ENCODE measurements around the gene CTBP2. TPM values are rescaled to one million over a fixed set of nuclear protein-coding genes. Genes with fewer than 3 reads are reported as not detected.

The CTBP2 gene
- total RNA-seq, 1 experiment from 2014 or later = 77.8 TPM

DNA sequence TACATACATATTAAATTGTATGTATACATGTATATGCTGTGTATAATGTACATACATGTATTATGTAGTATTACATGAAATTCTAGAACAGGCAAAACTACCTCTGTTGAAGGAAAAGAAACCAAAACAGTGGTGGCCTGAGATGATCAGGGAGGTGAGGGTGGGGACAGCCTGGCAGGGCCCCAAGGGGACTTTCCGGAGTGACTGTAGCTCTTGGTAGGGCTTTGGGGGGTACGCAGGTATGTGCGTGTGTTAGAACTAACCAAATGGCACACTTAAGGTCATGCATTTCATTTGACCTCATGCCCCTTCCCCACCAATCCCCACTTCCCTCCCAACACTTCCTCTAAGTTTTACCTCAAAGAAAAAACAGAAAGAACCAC lies 31.3 kb downstream of the CTBP2 start:
- POLR2A ChIA-PET (ENCODE audit: low non-redundant PET) = no interaction called here
- no peak for DNase-seq (ENCODE audit: low spot score)
- no peak overlapping the region for H3K27ac ChIP-seq (ENCODE audit: low read depth, low read length, poor library complexity, severe bottlenecking)
- peaks cover 15% of the 10 kb centered on the region for H3K36me3 ChIP-seq (ENCODE audit: insufficient read depth, low read length, poor library complexity, severe bottlenecking)
- H3K9me3 ChIP-seq (ENCODE audit: low read depth, low read length, poor library complexity, severe bottlenecking) = no peaks in the 10 kb centered on the region
- intact Hi-C loops (cut with micrococcal nuclease; ENCODE audit: unreplicated experiment) = no loop called here
- H3K4me1 ChIP-seq (ENCODE audit: insufficient read depth, low read length, poor library complexity, severe bottlenecking) = peaks cover 25% of the 10 kb centered on the region
- no peak overlapping the region for H3K4me3 ChIP-seq (ENCODE audit: low read depth, low read length, poor library complexity, severe bottlenecking)
- no TSS peak for BruUV-seq (replicated peaks)
- H3K27me3 ChIP-seq (replicated peaks; ENCODE audit: insufficient read depth, low read depth, low read length, poor library complexity) = no peaks in the 10 kb centered on the region
- no peak for TF ChIP-seq EZH2 (IDR thresholded peaks at IDR 0.05; ENCODE audit: borderline replicate concordance, low read depth, low read length, poor library complexity, severe bottlenecking)
- TF ChIP-seq, protein P1, sequence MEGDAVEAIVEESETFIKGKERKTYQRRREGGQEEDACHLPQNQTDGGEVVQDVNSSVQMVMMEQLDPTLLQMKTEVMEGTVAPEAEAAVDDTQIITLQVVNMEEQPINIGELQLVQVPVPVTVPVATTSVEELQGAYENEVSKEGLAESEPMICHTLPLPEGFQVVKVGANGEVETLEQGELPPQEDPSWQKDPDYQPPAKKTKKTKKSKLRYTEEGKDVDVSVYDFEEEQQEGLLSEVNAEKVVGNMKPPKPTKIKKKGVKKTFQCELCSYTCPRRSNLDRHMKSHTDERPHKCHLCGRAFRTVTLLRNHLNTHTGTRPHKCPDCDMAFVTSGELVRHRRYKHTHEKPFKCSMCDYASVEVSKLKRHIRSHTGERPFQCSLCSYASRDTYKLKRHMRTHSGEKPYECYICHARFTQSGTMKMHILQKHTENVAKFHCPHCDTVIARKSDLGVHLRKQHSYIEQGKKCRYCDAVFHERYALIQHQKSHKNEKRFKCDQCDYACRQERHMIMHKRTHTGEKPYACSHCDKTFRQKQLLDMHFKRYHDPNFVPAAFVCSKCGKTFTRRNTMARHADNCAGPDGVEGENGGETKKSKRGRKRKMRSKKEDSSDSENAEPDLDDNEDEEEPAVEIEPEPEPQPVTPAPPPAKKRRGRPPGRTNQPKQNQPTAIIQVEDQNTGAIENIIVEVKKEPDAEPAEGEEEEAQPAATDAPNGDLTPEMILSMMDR (conservative IDR thresholded peaks at IDR 0.05; ENCODE audit: low read depth, low read length) = no peak
- CTCF ChIA-PET = no interaction called here

DNA sequence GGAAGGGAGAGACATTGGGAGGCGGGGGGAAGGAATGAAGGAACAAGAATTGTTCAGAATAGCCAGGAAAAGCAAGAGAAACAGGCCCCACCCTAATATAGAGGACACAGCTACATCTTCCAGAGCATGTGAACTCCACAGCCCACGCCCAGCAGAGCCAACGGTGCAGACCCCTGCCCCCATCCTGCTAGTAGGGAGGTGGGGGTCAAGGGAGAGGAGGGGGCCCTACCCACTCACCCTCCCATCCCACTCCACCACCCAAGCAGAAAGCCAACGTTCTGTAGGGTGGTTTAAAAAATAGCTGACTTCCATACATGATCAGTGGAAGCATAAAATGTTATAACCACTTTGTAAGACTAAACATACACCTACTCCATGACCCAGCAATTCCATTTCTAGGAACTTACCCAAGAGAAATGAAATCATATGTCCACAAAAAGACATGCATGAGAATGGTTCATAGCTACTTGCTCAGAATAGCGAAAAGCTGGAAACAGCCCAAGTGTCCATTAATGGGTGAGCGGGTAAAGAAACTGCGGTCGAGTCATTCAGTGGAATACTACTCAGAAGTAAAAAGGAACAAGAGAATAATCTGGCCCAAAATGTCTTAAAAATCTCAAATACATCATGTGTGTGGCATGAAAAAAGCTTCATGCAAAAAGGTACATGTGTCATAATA lies 31.8 kb downstream of the CTBP2 start:
- Histone ChIP-seq H3K36me3 (ENCODE audit: insufficient read depth, low read length, poor library complexity, severe bottlenecking) (peaks cover 15% of the 10 kb centered on the region), H3K27ac (ENCODE audit: low read depth, low read length, poor library complexity, severe bottlenecking) (no peak overlapping the region), H3K9me3 (ENCODE audit: low read depth, low read length, poor library complexity, severe bottlenecking) (no peaks in the 10 kb centered on the region), H3K4me1 (ENCODE audit: insufficient read depth, low read length, poor library complexity, severe bottlenecking) (peaks cover 28% of the 10 kb centered on the region), H3K4me3 (ENCODE audit: low read depth, low read length, poor library complexity, severe bottlenecking) (no peak overlapping the region), H3K27me3 (replicated peaks; ENCODE audit: insufficient read depth, low read depth, low read length, poor library complexity) (no peaks in the 10 kb centered on the region)
- intact Hi-C loops (cut with micrococcal nuclease; ENCODE audit: unreplicated experiment) = no loop called here
- TF ChIP-seq, protein P1 (conservative IDR thresholded peaks at IDR 0.05; ENCODE audit: low read depth, low read length) = no peak
- TF ChIP-seq EZH2 (IDR thresholded peaks at IDR 0.05; ENCODE audit: borderline replicate concordance, low read depth, low read length, poor library complexity, severe bottlenecking) = no peak
- POLR2A ChIA-PET (ENCODE audit: low non-redundant PET) = no interaction called here
- DNase-seq (ENCODE audit: low spot score) = no peak
- CTCF ChIA-PET = no interaction called here
- BruUV-seq (replicated peaks) = no TSS peak

DNA sequence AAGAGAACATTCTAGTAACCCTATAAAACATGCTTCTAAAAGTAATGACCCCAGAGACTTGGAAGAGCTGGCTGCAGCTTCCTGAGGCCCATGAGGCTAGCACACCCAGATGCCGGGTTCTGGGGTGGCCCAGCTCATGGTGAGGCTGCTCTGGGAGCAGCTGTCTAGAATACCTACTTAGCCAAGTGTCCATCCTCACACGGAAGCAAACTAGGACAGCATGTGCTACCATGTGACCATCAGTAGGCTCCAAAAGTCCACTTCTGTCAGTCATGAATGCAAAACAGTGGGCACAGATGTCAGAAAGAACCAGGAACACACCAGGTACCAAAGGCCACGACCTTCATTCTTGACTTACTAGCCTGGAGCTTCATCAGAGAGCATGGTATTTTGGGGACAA lies 32.4 kb downstream of the CTBP2 start:
- BruUV-seq (replicated peaks) = no TSS peak
- Histone ChIP-seq H3K4me3 (ENCODE audit: low read depth, low read length, poor library complexity, severe bottlenecking) (no peak overlapping the region), H3K9me3 (ENCODE audit: low read depth, low read length, poor library complexity, severe bottlenecking) (no peaks in the 10 kb centered on the region), H3K36me3 (ENCODE audit: insufficient read depth, low read length, poor library complexity, severe bottlenecking) (peaks cover 15% of the 10 kb centered on the region), H3K4me1 (ENCODE audit: insufficient read depth, low read length, poor library complexity, severe bottlenecking) (peaks cover 27% of the 10 kb centered on the region), H3K27ac (ENCODE audit: low read depth, low read length, poor library complexity, severe bottlenecking) (no peak overlapping the region), H3K27me3 (replicated peaks; ENCODE audit: insufficient read depth, low read depth, low read length, poor library complexity) (no peaks in the 10 kb centered on the region)
- no peak for TF ChIP-seq EZH2 (IDR thresholded peaks at IDR 0.05; ENCODE audit: borderline replicate concordance, low read depth, low read length, poor library complexity, severe bottlenecking)
- TF ChIP-seq, protein P1 (conservative IDR thresholded peaks at IDR 0.05; ENCODE audit: low read depth, low read length) = no peak
- CTCF ChIA-PET = no interaction called here
- no peak for DNase-seq (ENCODE audit: low spot score)
- POLR2A ChIA-PET (ENCODE audit: low non-redundant PET) = no interaction called here
- intact Hi-C loops (cut with micrococcal nuclease; ENCODE audit: unreplicated experiment) = no loop called here
